K562 (cell line): ENCODE measurements around the gene THADA. TPM values are rescaled to one million over a fixed set of nuclear protein-coding genes. Genes with fewer than 3 reads are reported as not detected.

Source experiments
- CBX8 ChIP-seq: fragments of 200-600 bp; sonication (generic); IDR thresholded peaks from 2 replicates; pipeline ENCODE4 v1.6.1; 2012; ENCODE audit warnings: borderline replicate concordance, mixed run types, low read depth, mild to moderate bottlenecking, moderate library complexity, mixed read lengths, low read length, control low read depth, inconsistent platforms; ENCODE audit not compliant: poor library complexity, severe bottlenecking; ENCODE audit errors: extremely low read depth
- CTBP1 ChIP-seq: fragments of 450-650 bp; IDR thresholded peaks from 2 replicates; pipeline ENCODE4 v1.6.1; 2016; ENCODE audit warnings: borderline replicate concordance
- CXXC5 ChIP-seq: fragments of 250-450 bp; sonication (Bioruptor Pico); IDR thresholded peaks from 2 replicates; pipeline ENCODE4 v1.8.0; 2022; ENCODE audit warnings: inconsistent platforms, mild to moderate bottlenecking, moderate library complexity
- DLX4 ChIP-seq: fragments of 250-450 bp; sonication (Bioruptor Pico); IDR thresholded peaks from 2 replicates; pipeline ENCODE4 v1.6.1; 2021; ENCODE audit warnings: mild to moderate bottlenecking
- ELF2 ChIP-seq: fragments of 250-450 bp; sonication (Bioruptor Pico); IDR thresholded peaks from 2 replicates; pipeline ENCODE4 v1.5.0; 2021; ENCODE audit warnings: mild to moderate bottlenecking
- MEIS2 ChIP-seq: fragments of 450-650 bp; IDR thresholded peaks from 2 replicates; pipeline ENCODE4 v1.6.1; 2014; ENCODE audit warnings: mild to moderate bottlenecking; ENCODE audit not compliant: partially characterized antibody
- MIER1 ChIP-seq: fragments of 450-650 bp; IDR thresholded peaks from 2 replicates; pipeline ENCODE4 v1.6.1; 2016; ENCODE audit warnings: antibody characterized with exemption, mild to moderate bottlenecking, low read depth
- MYC ChIP-seq, 2 experiments: fragments of 250-450 bp in 1 of 2; sonication (Bioruptor Pico) in 1 of 2; IDR thresholded peaks; 2 replicates each; pipeline versions ENCODE4 v1.5.1 to v1.6.1; 2012 to 2021; ENCODE audit warnings: low read depth in 2 of 2, borderline replicate concordance in 1 of 2, improper control_type of control experiment in 1 of 2, low read length in 1 of 2, mild to moderate bottlenecking in 1 of 2, moderate library complexity in 1 of 2
- POLR3A ChIP-seq: IDR thresholded peaks from 2 replicates; pipeline ENCODE4 v1.6.1; 2011; ENCODE audit warnings: borderline replicate concordance, mild to moderate bottlenecking, moderate library complexity; ENCODE audit not compliant: insufficient read length, insufficient read depth; ENCODE audit errors: extremely low read depth
- PRMT5 ChIP-seq: sonication (generic); formaldehyde crosslinking; IDR thresholded peaks from 2 replicates; pipeline ENCODE4 v1.5.0; 2020; ENCODE audit warnings: missing genetic modification reagents
- RBFOX2 ChIP-seq: fragments of 200-400 bp; formaldehyde crosslinking; IDR thresholded peaks from 2 replicates; pipeline ENCODE4 v1.6.1; 2017; ENCODE audit warnings: low read depth, mild to moderate bottlenecking, low read length, moderate library complexity
- RBM15 ChIP-seq: fragments of 200-400 bp; formaldehyde crosslinking; IDR thresholded peaks from 2 replicates; pipeline ENCODE4 v1.6.1; 2018; ENCODE audit warnings: mild to moderate bottlenecking, low read length, moderate library complexity; ENCODE audit not compliant: insufficient read depth
- SMARCA5 ChIP-seq: fragments of 450-650 bp; IDR thresholded peaks from 2 replicates; pipeline ENCODE4 v1.6.1; 2016
- ZBTB17 ChIP-seq: fragments of 450-650 bp; formaldehyde crosslinking; IDR thresholded peaks from 2 replicates; pipeline ENCODE4 v1.4.0; 2020; ENCODE audit warnings: mild to moderate bottlenecking
- ZBTB2 ChIP-seq: fragments of 450-650 bp; IDR thresholded peaks from 2 replicates; pipeline ENCODE4 v1.6.1; 2016; ENCODE audit warnings: antibody characterized with exemption
- ZNF696 ChIP-seq: fragments of 250-450 bp; sonication (Bioruptor Pico); conservative IDR thresholded peaks from 2 replicates; pipeline ENCODE4 v1.4.0; 2020; ENCODE audit warnings: mild to moderate bottlenecking, moderate library complexity
- polyA plus RNA-seq, 8 experiments: library from polyadenylated mRNA; depleted of rRNA in 4 of 8; stranded (reverse) in 5 of 8; unstranded in 3 of 8; fragments of >200 nt; fragmentation: Nextera tagmentation in 2 of 8; fragmentation: Illumina TruSeq in 1 of 8; extraction: Ambion mirVana in 2 of 8; extraction: Trizol in 1 of 8; gene quantifications; 2 replicates each; pipeline versions ENCODE4 v1.2.1 to v1.2.3, GENCODE V29; 2011 to 2014; ENCODE audit warnings: inconsistent platforms in 1 of 8, missing spikeins in 1 of 8
- total RNA-seq, 7 experiments: library from RNA; depleted of rRNA in 6 of 7; stranded (reverse); fragments of >200 nt in 6 of 7; fragmentation: Illumina TruSeq in 2 of 7; extraction: Trizol in 2 of 7; gene quantifications; 2 replicates each; pipeline versions ENCODE4 v1.2.1 to v1.2.3, GENCODE V29; 2011 to 2021; ENCODE audit warnings: low replicate concordance in 1 of 7
- TF ChIP-seq, protein P1 (sequence below), 3 experiments: fragments of 200-800 bp in 1 of 3; fragments of 250-450 bp in 1 of 3; fragments of 450-650 bp in 1 of 3; sonication (Bioruptor Pico) in 1 of 3; sonication (Bioruptor generic) in 1 of 3; formaldehyde crosslinking in 1 of 3; IDR thresholded peaks; 2 replicates each; pipeline versions ENCODE4 v1.6.1 to v1.8.0; 2016 to 2022; ENCODE audit warnings: mild to moderate bottlenecking in 2 of 3, missing genetic modification characterization in 2 of 3, missing compliant biosample characterization in 1 of 3, moderate library complexity in 1 of 3
- TF ChIP-seq, protein P2 (sequence below): fragments of 450-650 bp; IDR thresholded peaks from 2 replicates; pipeline ENCODE4 v1.6.1; 2018; ENCODE audit warnings: mild to moderate bottlenecking, low read depth; ENCODE audit not compliant: partially characterized antibody

Gene THADA
- total and polyA plus RNA-seq, 9 of the 15 experiments (the other 6 are each of a cell fraction or from before 2014, with no cell fraction given): 17.8 to 34.7 (median 31.9) TPM

DNA sequence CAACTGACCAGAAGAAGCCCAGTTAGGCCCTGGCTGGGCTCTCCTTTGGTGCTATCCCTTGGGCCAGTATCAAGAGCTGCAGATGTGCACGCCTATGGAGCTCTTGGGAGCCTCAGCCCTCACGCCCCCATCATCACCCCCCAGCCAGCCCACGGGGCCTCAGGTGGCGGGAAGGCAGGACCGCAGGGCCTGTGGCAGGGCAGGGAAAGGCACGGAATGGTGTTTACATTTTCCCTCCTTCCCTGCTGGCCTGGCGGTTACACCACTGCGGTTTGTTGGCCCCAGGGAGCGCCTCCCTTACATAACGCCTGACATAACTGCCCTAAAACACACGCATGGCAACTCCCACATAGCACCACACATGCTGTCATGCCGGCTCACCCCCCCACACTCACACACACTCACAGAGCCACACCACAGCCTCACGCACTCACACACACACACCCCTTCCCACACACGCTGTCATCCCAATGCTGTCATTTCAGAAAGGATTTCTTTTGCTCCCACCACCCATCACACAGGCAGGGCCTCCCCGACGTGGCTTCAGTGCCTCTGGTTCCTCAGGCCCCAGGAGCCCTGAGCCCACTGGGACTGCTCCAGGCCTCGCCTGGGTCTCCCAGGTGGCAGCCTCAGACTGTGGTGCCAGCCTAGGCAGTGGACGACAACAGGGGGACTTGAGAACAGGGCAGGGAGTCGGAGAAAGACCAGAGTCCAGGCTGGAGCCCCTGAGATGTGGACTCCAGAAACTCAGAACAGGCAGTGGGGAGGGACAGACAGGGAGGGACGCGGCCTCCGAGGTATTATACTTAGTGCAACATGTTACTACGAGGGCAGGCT is 385.2 kb downstream of the THADA start (continued):
- TF ChIP-seq PRMT5 (no peak), DLX4 (CRISPR knock-in tag) (no peak), RBM15 (no peak), MIER1 (no peak), ZBTB17 (CRISPR knock-in tag) (peak; percentile 60), RBFOX2 (peak; percentile 33), MYC (IDR thresholded peaks at IDR 0.05; ENCODE audit: low read depth, low read length) (peak; percentile 45; the same call in 1 of the 2 replicates), MYC (CRISPR knock-in tag; IDR thresholded peaks at IDR 0.05; ENCODE audit: borderline replicate concordance, low read depth) (0 out of 2 replicates have a peak, but pooled peaks have one; percentile 22), MEIS2 (peak; percentile 64), ZNF696 (CRISPR knock-in tag) (no peak), SMARCA5 (no peak), ELF2 (no peak), POLR3A (no peak), CBX8 (no peak), ZBTB2 (0 out of 2 replicates have a peak, but pooled peaks have one; percentile 22), CTBP1 (peak; percentile 48; the same call in 1 of the 2 replicates), CXXC5 (CRISPR knock-in tag) (peak; percentile 75)
- TF ChIP-seq, protein P1, sequence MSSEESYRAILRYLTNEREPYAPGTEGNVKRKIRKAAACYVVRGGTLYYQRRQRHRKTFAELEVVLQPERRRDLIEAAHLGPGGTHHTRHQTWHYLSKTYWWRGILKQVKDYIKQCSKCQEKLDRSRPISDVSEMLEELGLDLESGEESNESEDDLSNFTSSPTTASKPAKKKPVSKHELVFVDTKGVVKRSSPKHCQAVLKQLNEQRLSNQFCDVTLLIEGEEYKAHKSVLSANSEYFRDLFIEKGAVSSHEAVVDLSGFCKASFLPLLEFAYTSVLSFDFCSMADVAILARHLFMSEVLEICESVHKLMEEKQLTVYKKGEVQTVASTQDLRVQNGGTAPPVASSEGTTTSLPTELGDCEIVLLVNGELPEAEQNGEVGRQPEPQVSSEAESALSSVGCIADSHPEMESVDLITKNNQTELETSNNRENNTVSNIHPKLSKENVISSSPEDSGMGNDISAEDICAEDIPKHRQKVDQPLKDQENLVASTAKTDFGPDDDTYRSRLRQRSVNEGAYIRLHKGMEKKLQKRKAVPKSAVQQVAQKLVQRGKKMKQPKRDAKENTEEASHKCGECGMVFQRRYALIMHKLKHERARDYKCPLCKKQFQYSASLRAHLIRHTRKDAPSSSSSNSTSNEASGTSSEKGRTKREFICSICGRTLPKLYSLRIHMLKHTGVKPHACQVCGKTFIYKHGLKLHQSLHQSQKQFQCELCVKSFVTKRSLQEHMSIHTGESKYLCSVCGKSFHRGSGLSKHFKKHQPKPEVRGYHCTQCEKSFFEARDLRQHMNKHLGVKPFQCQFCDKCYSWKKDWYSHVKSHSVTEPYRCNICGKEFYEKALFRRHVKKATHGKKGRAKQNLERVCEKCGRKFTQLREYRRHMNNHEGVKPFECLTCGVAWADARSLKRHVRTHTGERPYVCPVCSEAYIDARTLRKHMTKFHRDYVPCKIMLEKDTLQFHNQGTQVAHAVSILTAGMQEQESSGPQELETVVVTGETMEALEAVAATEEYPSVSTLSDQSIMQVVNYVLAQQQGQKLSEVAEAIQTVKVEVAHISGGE (CRISPR knock-in tag; IDR thresholded peaks at IDR 0.05): no peak
- TF ChIP-seq, protein P2, sequence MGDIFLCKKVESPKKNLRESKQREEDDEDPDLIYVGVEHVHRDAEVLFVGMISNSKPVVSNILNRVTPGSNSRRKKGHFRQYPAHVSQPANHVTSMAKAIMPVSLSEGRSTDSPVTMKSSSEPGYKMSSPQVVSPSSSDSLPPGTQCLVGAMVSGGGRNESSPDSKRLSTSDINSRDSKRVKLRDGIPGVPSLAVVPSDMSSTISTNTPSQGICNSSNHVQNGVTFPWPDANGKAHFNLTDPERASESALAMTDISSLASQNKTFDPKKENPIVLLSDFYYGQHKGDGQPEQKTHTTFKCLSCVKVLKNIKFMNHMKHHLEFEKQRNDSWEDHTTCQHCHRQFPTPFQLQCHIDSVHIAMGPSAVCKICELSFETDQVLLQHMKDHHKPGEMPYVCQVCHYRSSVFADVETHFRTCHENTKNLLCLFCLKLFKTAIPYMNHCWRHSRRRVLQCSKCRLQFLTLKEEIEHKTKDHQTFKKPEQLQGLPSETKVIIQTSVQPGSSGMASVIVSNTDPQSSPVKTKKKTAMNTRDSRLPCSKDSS: no peak
